HG03558 (cell line): ENCODE results near the gene FGF16.
"Not testable (repeated sequence)": the region's sequence is repeated elsewhere in the genome, so short reads cannot be mapped to it uniquely, and the experiment has no call there.

Experiments
- ATAC-seq: cut with Tn5 transposase; IDR thresholded peaks from one replicate; pipeline ENCODE4 v1.9.1; 2021; ENCODE audit warnings: moderate number of reproducible peaks; ENCODE audit not compliant: unreplicated experiment; ENCODE audit errors: extremely low read depth

FGF16 gene

DNA sequence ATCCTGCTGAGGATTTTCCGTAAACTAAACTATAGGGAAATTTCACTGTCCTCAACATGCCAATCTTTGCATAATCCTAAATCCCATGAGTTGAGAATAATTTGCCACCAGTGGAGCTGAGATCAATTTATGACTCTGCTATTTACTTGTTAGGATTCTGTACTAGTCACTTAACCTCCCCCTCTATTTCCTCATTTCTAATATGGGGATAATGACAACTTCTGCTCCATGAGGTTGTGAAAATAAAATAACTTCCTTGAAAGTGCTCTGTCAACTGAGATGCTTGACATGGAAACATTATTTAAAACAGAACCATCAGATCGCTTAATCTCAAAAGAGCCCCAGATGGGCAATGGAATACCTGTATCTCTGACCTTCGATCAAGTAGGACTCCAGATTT is 2.6 kb upstream of the FGF16 start:
- ATAC-seq = no peak

DNA sequence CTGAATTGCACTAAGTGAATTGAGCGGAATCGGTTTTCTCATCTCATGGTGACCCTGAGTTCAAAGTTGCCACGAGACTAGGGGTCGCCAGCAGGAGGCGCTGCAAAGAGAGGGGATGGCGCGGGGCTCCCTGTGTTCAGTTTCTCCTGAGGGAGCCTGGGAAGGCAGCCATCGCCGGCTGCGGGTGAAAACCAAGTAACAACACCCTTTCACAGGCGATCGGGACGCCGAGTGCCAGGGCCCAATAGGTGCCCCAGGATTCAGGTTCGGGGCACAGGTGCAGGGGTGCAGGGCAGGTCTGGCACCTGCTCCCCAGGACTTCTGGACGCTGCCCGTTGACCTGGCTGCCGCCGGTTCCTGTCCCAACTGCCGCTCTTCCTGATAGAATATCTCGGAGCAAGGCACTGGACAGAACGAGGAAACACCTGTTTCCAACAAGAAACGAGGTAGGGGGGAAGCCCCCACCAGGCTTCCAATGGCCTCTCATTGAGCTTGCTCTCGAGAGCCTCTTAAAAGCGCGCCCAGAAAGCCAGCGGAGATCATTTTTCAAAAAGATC is 1.1 kb upstream of the FGF16 start:
- ATAC-seq = no peak

DNA sequence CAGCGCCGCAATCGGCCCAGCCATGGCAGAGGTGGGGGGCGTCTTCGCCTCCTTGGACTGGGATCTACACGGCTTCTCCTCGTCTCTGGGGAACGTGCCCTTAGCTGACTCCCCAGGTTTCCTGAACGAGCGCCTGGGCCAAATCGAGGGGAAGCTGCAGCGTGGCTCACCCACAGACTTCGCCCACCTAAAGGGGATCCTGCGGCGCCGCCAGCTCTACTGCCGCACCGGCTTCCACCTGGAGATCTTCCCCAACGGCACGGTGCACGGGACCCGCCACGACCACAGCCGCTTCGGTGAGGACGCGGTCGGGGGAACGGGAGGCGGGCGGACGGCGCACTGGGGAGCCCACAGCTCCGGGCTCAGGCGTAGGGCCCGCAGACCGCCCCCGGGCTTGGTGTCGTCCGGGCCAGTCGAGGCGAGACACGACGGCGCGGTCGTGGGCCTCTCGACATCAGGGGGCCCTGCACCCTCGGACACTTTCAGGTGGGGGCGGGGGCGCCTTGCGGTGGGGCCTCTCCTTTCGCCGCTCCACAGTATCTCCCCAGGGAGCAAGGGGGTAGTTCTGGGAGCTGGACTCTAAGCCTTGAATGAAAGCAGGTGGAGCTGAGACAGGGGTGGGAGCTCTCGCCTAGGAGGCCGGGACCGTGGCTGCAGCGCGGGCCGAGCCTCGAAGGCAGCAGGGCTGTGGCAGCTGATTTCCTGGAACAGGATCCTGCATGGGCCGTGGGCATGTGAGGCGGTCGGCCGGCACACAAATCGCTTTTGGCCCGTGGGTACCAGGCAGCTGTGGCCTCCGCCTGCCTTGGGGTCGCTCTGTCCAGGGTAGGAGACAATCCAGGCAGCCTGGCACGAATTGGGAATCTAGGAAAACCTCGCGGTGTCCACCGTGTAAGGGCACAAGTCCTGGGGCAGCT is 722 bp downstream of the FGF16 start:
- ATAC-seq = no peak

DNA sequence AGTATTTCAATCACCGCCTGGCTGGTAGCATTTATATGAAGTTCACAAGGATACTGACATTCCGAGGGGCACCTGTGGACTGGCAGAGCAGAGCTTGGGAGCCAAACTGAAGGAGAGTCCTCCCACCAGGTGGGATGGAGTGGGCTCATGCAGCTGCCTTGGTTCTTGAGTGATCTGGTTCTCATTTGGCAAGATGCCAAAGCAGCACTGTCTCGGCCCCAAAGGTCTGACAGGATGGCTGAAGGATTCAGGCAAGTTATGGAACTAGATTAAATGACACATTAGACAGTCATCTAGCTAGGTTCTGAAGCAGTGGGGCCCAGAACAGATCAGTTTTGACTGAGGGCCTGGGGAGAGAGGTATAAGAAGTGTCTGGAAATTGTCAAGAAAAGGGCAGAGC is 3.2 kb downstream of the FGF16 start:
- ATAC-seq = no peak

DNA sequence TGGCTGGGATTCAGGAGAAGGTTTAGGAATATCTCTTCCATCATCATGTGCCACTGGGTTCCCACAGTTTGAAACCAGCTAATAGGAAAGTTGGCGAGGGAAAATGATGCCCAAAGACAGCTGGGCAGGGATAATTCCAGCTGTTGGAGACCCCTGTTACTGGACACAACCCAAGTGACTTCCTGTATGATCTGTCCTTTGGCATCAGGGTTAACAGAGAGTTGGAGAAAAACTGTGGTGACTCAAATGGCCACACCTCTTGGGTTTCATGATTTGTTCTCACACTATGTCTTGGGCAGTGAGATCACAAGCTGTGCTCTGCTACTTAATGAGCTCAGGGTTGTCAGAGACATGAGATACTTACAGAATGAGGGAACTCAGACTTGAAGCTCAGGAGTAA is 3.8 kb downstream of the FGF16 start:
- no peak for ATAC-seq

DNA sequence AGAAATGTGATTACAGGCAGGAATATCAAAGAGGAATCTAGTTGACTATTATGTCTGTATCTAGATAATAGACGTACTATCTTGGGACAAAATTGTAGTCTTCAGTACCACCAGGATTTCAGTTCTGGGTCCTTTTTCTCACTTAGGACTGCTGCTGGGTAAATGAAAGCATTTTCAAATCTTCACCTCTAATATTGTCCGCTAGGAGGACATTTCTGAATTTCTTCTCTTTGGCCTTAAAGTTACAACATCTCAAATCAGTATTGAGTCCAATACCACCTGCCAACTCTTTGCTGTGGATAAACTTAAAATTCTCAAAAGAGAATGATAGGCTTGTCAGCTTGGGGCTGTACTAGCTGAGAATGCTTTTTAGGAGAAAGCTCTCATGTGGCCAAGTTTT is 6.0 kb downstream of the FGF16 start:
- ATAC-seq = no peak

DNA sequence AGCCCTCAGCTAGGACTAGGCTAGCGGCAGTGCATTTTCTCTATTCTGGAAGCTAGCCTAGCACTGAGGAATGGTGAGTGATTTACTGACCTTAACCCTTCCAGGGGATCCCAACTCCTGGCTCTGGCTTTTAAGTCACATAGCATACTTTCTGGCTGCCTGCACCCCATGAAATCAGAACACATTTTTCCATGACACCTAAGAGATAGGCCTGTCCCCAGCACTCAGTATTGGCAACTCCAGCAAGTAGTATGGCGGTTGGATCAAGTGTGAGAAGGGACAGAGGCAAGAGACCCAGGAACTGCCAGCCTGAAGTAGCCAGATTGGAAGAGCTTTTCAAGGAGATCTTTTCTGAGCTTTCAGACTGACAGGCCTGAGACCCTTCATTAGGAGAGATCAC is 8.2 kb downstream of the FGF16 start:
- ATAC-seq = no peak

DNA sequence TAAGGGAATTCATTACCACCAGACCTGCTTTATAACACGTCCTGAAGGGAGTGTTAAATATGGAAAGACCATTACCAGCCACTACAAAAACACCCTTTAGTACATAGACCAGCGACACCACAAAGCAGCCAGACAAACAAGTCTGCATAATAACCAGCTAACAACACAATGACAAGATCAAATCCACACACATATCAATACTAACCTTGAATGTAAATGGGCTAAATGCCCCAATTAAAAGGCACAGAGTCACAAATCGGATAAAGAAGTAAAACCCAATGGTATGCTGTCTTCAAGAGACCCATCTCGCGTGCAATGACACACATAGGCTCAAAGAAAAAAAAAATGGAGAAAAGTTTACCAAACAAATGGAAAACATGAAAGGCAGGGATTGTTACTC is 36.9 kb downstream of the FGF16 start:
- ATAC-seq = no peak

DNA sequence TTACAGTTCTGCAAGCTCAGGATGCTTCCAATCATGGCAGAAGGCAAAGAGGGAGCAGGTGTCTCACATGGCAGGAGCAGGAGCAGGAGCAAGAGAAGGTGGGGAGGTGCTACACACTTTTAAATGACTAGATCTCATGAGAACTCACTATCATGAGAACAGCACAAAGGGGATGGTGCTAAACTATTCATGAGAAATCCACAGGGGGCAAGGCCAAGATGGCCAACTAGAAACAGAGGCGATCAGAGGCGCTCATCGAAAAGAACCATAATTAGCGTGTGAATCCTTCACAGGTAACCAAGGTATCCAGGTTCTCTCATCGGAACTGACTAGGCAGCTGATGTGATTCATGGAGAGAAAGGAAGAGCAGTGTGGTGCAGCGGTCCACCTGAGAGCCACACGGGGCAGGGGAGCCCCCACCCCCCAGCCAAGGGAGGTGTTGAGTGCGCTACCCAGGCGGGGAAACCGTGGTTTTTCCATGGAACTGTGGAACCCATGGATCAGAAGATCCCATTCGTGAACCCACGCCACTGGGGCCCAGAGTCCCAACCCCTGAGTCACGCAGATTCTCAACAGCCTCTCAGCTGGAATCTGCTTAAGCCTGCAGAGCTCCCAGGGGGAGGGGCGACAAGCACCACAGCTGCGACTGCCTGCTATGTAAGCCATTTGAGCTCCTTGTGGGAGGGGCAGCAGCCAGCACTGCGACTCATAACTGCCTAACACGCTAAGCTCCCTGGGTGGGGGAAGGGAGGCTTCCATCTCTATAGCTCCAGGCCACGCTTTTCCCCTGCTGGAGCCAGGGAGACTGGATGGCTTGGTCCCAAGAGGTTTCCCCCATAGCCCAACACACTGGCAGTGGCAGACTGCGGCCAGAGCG is 46.7 kb downstream of the FGF16 start:
- no peak for ATAC-seq

DNA sequence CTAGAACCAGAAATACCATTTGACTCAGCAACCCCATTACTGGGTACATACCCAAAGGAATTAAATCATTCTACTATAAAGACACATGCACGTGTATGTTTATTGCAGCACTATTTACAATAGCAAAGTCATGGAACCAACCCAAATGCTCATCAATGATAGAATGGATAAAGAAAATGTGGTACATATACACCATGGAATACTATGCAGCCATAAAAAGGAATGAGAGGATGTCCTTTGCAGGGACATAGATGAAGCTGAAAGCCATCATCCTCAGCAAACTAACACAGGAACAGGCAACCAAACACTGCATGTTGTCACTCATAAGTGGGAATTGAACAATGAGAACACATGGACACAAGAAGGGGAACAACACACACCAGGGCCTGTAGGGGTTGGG is 53.0 kb downstream of the FGF16 start:
- not testable (repeated sequence) for ATAC-seq

DNA sequence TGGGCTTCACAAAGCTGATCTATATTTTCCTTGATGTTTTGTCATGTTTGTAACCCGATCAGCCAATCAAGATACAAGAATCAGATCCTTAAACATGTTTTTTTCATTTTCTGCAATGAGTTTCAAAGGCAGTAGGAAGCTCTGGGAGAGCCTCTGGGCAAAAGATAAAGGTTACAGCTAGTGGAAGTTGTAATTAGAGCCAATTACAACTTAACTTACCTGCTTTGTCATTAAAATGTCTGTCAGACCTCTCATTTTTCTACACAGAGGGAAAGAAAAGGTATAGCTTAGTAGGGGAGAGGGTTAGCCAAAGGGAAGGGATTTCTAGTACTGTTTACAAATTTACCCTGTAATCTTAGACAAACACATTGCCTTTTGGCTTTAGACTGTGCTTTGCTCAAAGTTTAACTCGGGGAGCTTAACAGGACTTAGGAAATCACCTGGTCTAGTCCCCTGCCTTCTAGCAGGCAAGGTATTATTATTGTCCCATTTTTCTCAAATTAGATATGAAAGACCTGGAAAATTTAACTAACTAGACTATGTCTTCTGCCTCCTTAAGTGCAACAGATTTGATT is 55.8 kb downstream of the FGF16 start:
- ATAC-seq = no peak

DNA sequence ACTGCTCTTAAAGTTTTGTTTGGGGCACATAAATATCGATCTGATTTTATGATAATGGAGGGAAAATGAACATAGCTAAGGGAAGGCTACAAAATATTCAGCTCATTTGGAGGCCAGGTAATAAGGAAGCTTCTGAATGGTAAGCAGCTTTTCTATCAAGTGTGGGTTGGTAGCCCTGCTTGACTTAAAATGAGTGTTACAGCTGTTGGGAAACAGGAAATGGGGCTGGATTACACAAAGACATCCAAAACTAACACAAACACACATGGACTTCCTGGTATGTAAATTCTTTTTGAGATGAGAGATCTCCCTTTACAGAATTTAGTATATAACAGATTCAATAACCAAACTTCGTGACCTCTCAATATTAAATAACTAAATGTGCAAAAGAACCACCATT is 58.0 kb downstream of the FGF16 start:
- no peak for ATAC-seq
